Stimulated activated CD8-positive, alpha-beta memory T cell treated with anti-CD3 and anti-CD28 coated beads, Interleukin-7, amount 100 ng/mL, for 48 hours (primary cell): ENCODE results near the gene IGSF3.
"Not testable (repeated sequence)": the region's sequence is repeated elsewhere in the genome, so short reads cannot be mapped to it uniquely, and the experiment has no call there.

Experiments
- DNase-seq, 2 donors: peaks; one replicate each; pipeline ENCODE4 v3.0.0-alpha.2; 2020; ENCODE audit warnings: low read depth in 1 of 2; ENCODE audit errors: extremely low read depth in 1 of 2

Gene IGSF3

DNA sequence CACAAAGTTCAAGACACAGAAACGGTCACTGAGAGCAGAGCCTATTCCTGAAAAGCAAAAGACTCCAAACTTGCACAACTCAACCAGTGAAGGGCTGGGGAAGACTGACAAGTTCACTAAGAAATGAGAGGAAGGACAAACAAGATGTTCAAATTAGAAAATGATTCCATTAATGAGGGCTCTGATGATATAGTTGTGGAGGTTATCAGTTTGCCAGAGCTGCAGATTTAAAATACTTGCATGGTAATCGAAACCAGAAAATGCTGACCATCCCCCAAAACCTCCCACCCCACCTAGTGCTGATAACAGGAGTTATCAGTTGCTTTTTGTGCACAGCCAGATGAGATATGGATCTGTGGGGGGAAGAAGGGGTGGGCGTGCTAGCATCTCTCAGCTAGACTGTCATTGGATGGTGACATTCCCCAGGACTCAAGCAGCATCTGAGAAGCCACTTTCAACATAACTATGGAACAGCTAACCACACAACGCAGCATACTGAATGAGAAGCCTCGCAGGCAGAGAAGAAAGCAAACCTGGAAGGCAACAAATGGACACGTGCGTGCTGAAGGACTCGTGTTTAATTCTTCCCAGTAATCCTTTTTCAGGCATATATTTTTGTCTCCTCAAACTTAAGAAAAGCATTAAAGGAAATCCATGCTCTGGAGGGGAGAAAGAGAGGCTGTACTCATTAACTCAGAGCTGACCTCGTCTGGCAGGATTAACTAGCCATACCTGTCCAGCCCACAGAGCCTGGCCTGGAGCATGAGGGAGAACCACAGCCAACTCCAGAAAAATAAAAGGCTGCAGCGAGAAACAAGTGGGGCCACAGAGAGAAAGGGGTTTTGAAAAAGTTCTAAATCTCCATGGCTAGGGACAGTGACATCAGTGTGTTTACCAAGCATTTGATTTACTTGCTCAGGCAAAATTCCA, 35.3 kb downstream of the IGSF3 start:
- DNase-seq, result not testable (repeated sequence)

DNA sequence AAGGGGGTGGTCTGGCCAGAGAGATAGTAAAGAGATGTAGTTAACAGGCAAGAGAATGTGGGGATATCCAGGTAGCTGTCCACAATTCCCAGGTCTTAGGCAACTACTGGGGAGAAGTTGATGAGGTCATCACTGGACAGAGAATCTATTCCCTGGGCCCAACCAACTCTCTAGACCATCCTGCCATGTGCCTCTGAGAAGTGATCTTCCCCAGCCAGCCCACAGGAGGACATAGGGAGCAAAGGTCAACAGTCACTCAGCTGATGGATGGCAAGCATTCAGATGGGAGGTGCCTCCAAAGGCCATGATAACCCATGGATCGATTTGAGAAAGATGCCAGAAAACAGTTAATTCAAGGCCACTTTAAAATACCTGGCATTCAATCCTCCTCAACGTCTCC, 36.0 kb downstream of the IGSF3 start:
- not testable (repeated sequence) for DNase-seq

DNA sequence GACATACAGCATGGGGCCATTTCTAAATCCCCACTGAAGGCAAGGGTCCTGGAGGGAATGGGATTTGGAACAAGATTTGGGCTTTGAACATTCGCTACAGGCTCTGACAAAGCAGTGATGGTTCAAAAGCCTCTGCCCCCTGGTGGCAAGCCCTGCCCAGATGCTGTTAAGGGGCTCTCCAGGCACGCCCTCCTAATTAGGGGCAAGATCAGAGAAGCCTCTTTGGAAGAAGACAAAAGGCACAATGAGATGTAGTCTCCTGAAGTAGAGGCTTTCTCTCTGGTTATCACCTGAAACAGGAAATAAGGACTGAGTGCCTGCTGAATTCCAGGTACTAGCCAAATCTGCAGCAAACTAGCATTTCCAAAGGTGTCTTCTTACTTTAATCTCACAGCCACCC, 37.5 kb downstream of the IGSF3 start:
- not testable (repeated sequence) for DNase-seq

DNA sequence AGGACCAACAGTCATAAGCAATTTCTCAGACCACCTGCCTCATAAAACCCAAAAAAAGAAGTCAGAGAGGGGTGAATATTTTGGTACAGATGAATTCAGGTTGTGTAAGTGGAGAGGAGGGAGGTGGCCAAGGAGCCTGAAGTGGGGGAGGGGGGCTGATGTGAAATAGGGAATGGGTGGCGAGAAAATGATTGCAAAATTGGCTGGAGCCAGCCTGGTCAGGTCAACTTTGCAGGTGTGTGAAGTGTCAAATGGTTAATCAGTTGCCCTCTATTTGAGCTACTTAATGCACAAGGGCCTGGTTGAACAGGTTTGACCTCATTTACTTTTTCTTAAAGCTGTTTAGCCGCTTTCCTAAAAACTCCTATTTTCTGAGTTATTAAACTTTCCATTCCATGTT, 38.1 kb downstream of the IGSF3 start:
- not testable (repeated sequence) for DNase-seq

DNA sequence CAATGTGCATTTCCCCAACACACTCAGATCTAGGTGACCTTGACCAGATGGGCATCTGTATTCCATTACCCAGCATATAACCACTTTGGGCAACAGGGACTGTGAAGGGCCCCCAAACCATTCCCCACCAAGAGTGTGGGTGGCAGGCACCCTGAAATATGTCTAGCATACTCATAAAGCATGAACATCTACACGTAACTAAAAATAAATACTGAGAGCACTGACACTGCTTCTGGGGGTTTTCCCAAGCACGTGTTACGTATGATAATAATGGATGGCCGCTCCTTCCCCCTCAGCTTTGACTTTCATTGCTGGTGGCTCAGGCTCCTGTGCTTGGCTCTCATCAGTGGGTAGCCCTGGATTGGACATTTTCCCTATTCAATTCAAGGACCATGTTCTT, 39.1 kb downstream of the IGSF3 start:
- no peak for DNase-seq

DNA sequence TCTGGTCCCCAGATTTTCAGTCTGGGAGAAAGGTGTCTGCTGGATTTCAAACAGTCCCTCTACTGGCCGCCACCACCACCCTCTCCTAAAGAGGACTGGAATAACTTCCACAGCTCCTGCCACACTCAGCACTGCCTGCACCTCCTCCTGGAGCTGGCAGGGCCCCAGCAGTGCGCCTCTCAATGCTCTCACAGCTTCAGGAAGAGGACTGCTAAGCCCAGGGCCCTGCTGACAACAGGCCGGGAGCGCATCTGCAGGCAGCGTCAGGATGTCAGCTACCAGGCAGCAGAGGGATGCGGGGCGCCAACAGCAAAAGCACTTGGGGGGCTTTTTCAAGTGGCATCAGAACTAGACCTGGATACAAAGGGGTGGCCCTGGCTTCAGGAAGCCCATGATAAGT, 40.2 kb downstream of the IGSF3 start:
- DNase-seq, result not testable (repeated sequence)

DNA sequence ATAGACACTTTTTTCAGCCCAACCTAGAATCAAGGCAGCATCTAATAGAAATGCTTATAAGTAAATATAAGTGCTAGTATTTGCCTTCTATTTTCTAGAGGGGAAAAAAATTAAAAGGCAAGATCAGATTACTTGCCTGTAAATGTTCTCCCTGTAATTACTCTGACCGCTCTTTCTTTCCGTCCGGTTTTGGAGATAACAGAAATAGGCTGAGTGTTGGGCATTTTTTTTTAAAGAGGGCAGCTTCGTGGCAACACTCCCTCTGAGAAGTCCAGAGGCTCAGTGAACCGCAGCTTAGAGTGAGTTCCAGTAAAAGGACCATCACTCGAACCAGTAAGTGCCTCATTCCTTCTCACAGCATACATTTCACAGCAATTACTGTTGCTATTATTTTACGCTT, 40.6 kb downstream of the IGSF3 start:
- DNase-seq, result not testable (repeated sequence)

DNA sequence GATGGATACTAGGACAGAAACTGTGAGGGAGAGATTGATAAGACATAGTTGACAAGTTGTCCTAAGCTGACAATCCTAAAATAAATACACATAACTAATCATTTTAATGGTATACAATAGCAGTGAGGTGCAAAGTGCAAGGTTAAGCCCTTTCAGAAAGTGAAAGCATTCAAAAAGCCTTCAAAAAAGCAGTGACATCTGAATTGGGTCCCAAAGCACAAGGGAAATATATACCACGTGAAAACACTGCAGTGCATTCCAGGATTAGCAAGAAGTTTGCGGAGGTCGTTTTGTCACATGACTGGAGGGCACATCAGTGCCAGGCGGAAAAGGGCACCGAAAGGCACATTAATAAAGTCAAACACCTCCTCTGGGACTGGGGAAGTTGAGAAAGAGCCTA, 42.4 kb downstream of the IGSF3 start:
- DNase-seq, result not testable (repeated sequence)

DNA sequence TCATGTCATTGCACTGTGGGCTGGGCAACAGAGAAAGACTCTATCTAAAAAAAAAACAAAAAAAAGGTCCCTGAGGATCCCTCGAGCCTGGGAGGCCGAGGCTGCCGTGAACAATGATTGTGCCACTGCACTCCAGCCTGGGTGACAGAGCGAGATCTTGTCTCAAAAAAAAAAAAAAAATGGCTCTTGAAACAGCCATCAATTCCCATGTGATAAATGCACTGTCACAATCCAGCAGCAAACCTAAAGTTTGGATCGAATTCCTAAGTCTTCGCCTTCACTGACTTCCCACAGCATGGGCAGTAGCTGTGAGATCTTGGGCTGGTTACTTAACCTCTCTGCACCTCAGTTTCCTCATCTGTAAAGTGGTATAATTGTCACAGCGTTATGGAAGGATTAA, 43.5 kb downstream of the IGSF3 start:
- DNase-seq, result no peak

DNA sequence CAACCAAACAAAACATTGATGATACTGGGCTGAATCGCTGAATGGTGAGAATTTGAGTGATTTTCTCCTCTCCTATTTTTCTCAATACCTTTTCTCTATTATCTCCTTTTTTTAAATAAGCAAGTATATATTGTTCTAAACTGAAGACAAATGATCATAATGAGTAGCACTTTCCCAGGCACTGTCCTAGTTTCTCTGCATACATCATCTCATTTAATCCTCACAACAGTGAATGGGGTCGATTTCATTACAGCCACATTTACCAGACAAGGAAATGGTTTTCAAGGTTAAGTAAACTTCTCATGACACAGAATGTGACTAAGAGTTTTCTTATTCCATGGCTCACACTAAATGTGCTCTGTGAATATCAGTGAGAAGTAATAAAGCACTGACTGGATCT, 45.0 kb downstream of the IGSF3 start:
- not testable (repeated sequence) for DNase-seq

DNA sequence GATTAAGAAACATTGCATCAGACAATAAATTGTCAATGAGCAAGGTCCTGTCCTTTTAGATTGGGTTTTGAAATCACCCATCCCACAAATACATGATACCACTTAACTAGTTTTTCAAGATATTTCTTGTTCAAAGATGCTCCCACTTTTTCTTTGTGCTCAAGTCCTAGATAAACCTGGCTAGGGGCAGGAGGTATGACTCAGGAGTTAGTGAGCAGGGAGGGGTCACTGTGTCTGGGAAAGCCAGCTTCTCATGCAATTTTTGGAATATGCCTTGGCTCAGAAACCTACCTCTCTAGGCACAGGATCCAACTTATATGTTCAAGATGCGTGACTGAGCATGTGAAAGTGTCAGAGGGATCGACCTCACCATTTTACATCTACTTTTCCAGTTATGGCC, 45.8 kb downstream of the IGSF3 start:
- DNase-seq, result not testable (repeated sequence)

DNA sequence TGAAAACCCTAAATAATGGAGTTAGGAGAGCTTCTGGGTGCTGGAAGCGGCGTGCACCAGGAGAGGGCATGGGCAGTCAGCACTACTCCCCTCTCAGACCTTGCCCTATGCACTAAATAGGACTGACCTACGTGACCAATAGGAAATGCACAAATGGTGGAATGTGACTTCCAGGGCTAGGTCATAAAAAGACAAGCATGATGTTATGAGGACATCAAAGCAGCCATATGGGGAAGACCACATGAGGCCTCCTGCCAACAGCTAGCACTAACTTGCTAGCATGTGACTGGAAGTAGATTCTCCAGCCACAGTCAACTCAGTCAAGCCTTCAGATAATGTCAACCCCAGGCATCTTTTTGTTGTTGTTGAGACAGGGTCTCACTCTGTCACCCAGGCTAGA, 47.1 kb downstream of the IGSF3 start:
- DNase-seq, result not testable (repeated sequence)

DNA sequence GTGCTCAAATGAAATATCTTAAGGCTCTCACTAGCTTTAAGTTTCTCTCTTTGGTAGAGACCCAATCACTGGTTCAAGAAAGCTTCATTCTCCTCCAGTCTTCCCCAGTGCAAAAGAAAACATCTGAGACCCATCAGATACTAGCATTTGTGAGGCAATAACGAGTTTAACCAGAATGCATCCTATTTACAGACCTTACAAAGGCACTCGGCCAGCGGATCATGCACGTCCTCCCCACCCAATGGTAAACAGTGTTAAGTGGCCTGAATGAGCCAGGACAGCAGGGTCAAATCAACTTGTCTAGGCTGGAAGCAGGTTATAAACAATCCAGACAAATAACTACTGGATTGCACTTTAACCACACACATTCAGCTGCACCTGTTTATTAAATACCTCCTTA, 48.4 kb downstream of the IGSF3 start:
- DNase-seq, result not testable (repeated sequence)

DNA sequence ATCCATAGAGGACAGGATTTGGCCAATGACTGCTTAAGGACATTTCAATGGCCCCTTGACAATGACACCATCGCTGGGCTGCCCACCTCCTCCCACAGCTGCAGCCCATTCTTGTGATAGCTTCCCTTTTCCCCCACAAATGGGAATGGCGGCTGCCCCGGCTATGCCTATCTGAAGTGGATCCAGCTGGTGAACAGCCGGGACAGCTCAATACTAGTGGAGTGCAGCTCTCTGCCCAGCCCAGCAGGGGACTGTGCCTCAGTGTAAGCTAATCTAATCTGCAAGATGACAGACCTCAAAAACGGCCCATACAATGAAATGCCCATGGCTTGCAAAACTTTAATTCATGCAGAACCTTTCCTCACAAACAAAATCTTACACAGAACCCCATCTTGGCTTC, 49.7 kb downstream of the IGSF3 start:
- not testable (repeated sequence) for DNase-seq

DNA sequence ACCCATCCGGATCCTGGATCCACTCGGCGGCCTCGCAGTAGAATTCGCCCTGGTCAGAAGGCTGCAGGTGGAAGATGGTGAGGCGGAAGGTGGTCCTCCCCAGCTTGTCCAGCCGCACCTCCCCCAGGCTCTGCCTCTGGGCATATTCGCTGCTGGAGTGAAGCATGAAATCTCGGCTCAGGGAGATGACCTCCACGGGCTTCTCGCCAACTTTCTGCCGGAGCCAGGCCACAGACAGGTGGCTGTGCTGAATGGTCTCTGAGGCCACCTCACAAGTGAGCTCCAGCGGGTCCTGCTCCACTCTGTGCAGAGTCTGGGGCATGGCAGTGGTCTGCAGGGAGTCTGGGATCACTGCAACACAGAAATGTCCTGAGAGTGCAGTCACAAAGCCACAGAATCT, 53.7 kb downstream of the IGSF3 start:
- not testable (repeated sequence) for DNase-seq

DNA sequence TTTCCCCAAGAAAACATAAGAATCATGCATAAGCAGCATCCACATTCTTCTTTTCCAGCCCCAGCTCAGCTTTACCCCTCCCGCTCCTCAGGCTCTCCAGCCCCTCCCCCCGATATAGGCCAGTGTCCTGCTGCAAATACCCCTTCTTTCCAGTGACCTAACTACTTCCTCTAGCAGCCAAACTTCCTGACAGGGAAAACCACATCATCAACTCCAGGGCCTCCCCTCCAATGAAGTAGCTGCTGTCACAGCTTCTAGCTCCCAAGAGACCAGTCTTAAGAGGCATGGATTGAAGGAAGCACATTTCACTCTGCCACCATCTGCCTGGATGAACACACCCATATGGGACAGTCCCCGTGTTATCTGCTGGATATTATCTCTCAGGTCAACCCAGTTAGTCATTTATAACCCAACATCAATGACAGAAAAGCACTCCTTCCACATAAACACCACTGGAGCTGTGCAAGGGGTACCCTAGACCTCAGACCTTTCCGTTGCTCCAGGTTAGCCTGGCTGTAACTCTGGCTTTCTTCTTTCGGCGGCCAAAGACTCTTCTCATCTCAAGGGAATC, 57.6 kb downstream of the IGSF3 start:
- not testable (repeated sequence) for DNase-seq

DNA sequence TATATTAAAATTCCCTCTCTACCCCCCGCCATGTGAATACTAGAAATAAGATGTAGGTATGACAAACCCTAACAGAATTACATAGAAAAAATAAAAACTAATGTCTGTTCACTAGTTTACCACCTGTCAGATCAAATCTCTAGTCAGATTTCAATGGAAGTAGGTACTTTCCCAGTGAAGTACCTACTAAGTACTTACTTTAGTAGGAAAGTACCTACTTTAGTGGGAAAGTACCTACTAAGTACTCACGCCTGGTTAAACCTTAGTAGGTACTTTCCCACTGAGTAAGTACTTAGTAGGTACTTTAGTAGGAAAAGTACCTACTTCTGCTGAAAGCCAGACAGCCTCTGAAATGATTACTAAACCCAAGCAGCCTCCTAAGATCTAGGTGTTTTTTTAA, 58.7 kb downstream of the IGSF3 start:
- not testable (repeated sequence) for DNase-seq

DNA sequence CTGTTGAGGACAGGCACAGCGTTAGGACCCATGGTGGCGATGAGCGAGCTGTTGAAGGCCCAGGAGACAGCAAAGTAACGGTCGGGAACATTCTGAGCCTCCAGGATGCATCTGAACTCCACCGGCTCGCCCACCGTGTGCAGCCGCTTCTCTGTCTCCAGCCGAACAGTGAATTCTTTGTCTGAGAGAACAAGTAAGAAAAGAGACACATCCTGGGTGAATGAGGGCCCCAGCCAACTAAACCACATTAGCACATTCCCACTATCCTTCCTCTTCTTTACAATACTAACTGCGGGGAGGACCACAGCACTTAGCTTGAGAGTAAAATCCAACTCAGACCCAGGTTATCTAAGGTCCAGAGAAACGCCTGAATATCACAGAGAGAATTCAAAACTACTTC, 59.4 kb downstream of the IGSF3 start:
- DNase-seq, result not testable (repeated sequence)

DNA sequence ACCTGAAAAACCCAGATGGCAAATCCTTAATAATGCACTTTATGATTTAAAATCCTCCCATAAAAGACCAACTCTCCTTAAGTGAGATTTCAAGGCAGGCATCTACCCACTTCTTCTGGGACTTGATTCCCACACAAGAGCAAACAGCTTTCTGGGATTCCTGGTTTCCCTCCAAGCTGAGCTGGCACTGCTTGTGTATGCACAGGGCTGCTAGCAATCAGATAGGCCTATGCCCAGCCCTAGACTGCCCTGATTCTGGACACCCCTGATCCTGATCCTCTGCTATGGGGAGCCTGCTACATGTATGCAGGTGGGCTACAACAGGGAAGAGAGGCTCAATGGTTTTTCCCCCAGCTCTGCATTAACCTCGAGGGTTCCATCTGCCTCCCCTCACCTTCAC, 60.1 kb downstream of the IGSF3 start:
- not testable (repeated sequence) for DNase-seq

DNA sequence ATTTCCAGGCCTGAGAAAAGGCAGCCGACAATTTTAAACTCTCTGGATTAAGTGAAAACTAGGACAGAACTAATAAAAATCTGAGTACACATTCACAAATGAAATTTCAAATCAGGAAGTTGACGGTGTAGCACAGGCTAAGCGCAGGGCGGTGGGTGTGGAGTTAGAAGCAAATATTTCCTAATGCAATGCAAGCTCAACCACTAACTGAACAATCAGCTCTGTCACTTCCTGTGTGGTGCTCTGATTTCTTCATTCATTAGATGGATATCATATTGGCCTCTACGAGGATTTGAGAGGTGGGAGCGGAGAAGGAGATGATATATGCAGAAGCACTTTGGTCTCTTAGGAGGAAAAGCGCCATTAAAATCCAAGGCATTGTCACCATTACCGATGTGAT, 61.5 kb downstream of the IGSF3 start:
- DNase-seq, result not testable (repeated sequence)

DNA sequence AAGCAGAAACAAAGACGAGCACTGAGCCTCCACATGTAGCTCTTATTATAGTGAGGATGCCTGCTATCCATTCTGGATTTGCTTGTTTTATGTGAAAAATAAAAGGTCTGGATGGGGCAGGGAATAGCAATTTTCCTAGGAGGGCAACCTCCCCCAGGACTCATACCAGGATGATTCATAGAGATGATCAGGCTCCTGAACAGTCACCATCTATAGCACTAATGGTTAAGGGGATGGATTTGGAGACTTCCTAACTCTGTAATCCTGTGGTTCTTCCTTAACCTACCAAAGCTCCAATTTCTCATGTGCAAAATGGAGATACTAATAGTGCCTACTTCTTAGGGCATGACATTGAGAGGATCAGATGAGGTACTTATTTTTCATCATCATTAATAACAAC, 62.2 kb downstream of the IGSF3 start:
- no peak for DNase-seq

DNA sequence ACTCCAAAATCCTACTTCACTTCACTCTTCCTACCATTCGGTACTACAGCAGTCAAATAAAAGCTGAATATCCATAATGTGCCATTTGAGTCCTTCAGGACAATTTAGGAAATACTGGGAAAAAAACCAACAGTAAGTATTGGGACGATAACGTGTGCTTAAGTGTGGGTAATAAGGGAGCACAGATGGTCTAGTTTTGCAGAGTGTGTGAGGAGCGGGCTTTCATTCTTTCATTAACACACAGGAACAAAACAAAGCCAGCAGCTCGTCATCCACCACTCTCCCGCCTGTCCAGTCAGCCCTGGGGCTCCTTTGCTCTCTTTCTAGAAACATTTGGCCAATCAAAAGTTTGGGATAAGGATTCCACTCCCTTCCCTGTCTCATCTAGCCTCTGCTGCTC, 63.1 kb downstream of the IGSF3 start:
- not testable (repeated sequence) for DNase-seq
